ENCODE results near the gene MIB2. TPM values are rescaled to one million over a fixed set of nuclear protein-coding genes. Genes with fewer than 3 reads are reported as not detected.

MIB2 gene
- total and polyA plus RNA-seq, 2 donors (not counting 1 experiment from before 2014, with no cell fraction given) = 94.0 to 95.9 TPM

- peaks cover 10% of the 10 kb centered on the region for H4K20me1 ChIP-seq (ENCODE audit: control insufficient read depth, insufficient read depth, low read length, poor library complexity, severe bottlenecking)
- peaks cover 0 to 5% of the 10 kb centered on the region in 2 experiments for H3K36me3 ChIP-seq (replicated peaks in 1 of 2; ENCODE audit: control extremely low read depth in 1 of 2, control insufficient read depth in 1 of 2, extremely low read depth in 1 of 2, insufficient read depth in 2 of 2, low read length in 1 of 2)
- H3K9me3 Mint-ChIP-seq (ENCODE audit: insufficient read depth) = no peaks in the 10 kb centered on the region
- H3K4me1 Mint-ChIP-seq = peaks cover 4% of the 10 kb centered on the region
- H3K27me3 Mint-ChIP-seq = no peaks in the 10 kb centered on the region
- no peak for TF ChIP-seq CTCF (IDR thresholded peaks at IDR 0.05)
- no peak for TF ChIP-seq EZH2 (IDR thresholded peaks at IDR 0.05; ENCODE audit: borderline replicate concordance, insufficient read depth, low read depth, low read length, poor library complexity, severe bottlenecking)
- no peak overlapping the region for H3K4me3 Mint-ChIP-seq
- H3K9ac ChIP-seq (ENCODE audit: low read length) = no peak overlapping the region
- intact Hi-C loops (cut with micrococcal nuclease) = no loop called here
- H3K27ac ChIP-seq (ENCODE audit: low read length in 2 of 2) = no peak overlapping the region
- peaks cover 11% of the 10 kb centered on the region for H3K79me2 ChIP-seq (ENCODE audit: control insufficient read depth, insufficient read depth, low read length)
- no peak overlapping the region for H3K4me2 ChIP-seq (replicated peaks; ENCODE audit: low read depth, low read length, poor library complexity, severe bottlenecking)
- no peak for DNase-seq
- CTCF ChIA-PET = no interaction called here
- 95% methylated on average over 19 of the region's 21 CpGs for WGBS (ENCODE audit: insufficient coverage)
- POLR2A ChIA-PET = no interaction called here
- no peak overlapping the region for H3K4me3 ChIP-seq (ENCODE audit: control extremely low read depth in 1 of 5, extremely low read depth in 1 of 5, insufficient read depth in 1 of 5, low read depth in 2 of 5, low read length in 4 of 5)
- ATAC-seq (ENCODE audit: low read depth) = no peak
- no peaks in the 10 kb centered on the region for H3K9me3 ChIP-seq (ENCODE audit: control extremely low read depth in 1 of 3, control insufficient read depth in 2 of 3, insufficient read depth in 1 of 3, low read length in 2 of 3)
- H3K27me3 ChIP-seq (replicated peaks in 1 of 4; ENCODE audit: control extremely low read depth in 1 of 4, control insufficient read depth in 3 of 4, insufficient read depth in 4 of 4, low read length in 3 of 4) = no peaks in the 10 kb centered on the region
- H2AFZ ChIP-seq (ENCODE audit: insufficient read depth, low read depth, low read length, poor library complexity, severe bottlenecking) = no peak overlapping the region
- H3K27ac Mint-ChIP-seq = no peak overlapping the region
- H3K4me1 ChIP-seq (ENCODE audit: control insufficient read depth in 2 of 2, insufficient read depth in 2 of 2, low read length in 2 of 2) = no peaks in the 10 kb centered on the region
Observed at GRCh38 chr1:1622010-1622787, 6.9 kb downstream of the MIB2 start.

GRCh38 chr1:1622788-1623094 lies 7.4 kb downstream of the MIB2 start:
- Mint-ChIP-seq H3K9me3 (ENCODE audit: insufficient read depth) (no peaks in the 10 kb centered on the region), H3K4me1 (peaks cover 2% of the 10 kb centered on the region), H3K27me3 (no peaks in the 10 kb centered on the region), H3K27ac (no peak overlapping the region), H3K4me3 (no peak overlapping the region)
- Histone ChIP-seq H3K79me2 (ENCODE audit: control insufficient read depth, insufficient read depth, low read length) (peaks cover 7% of the 10 kb centered on the region), H3K4me2 (replicated peaks; ENCODE audit: low read depth, low read length, poor library complexity, severe bottlenecking) (no peak overlapping the region), H3K4me3 (ENCODE audit: control extremely low read depth in 1 of 5, extremely low read depth in 1 of 5, insufficient read depth in 1 of 5, low read depth in 2 of 5, low read length in 4 of 5) (no peak overlapping the region), H4K20me1 (ENCODE audit: control insufficient read depth, insufficient read depth, low read length, poor library complexity, severe bottlenecking) (peaks cover 10% of the 10 kb centered on the region), H3K9ac (ENCODE audit: low read length) (no peak overlapping the region), H2AFZ (ENCODE audit: insufficient read depth, low read depth, low read length, poor library complexity, severe bottlenecking) (no peak overlapping the region), H3K4me1 (ENCODE audit: control insufficient read depth in 2 of 2, insufficient read depth in 2 of 2, low read length in 2 of 2) (no peaks in the 10 kb centered on the region), H3K36me3 (replicated peaks in 1 of 2; ENCODE audit: control extremely low read depth in 1 of 2, control insufficient read depth in 1 of 2, extremely low read depth in 1 of 2, insufficient read depth in 2 of 2, low read length in 1 of 2) (peaks cover 0 to 4% of the 10 kb centered on the region in 2 experiments), H3K27ac (ENCODE audit: low read length in 2 of 2) (no peak overlapping the region), H3K27me3 (replicated peaks in 1 of 4; ENCODE audit: control extremely low read depth in 1 of 4, control insufficient read depth in 3 of 4, insufficient read depth in 4 of 4, low read length in 3 of 4) (no peaks in the 10 kb centered on the region), H3K9me3 (ENCODE audit: control extremely low read depth in 1 of 3, control insufficient read depth in 2 of 3, insufficient read depth in 1 of 3, low read length in 2 of 3) (no peaks in the 10 kb centered on the region)
- intact Hi-C loops (cut with micrococcal nuclease) = no loop called here
- ChIA-PET CTCF (no interaction called here), POLR2A (no interaction called here)
- ATAC-seq (ENCODE audit: low read depth) = no peak
- TF ChIP-seq CTCF (IDR thresholded peaks at IDR 0.05) (no peak), EZH2 (IDR thresholded peaks at IDR 0.05; ENCODE audit: borderline replicate concordance, insufficient read depth, low read depth, low read length, poor library complexity, severe bottlenecking) (no peak)
- 93% methylated on average over 17 of the region's 17 CpGs for WGBS (ENCODE audit: insufficient coverage)
- no peak for DNase-seq

Data from B cell (primary cell).